OCI-LY7 (cell line): Measurements from ENCODE around the gene FABP6. TPM values are rescaled to one million over a fixed set of nuclear protein-coding genes. Genes with fewer than 3 reads are reported as not detected.

Experiments
- BruUV-seq: library from RNA; stranded (reverse); fragments of 400-500 nt; replicated peaks from 2 replicates; lab custom pipeline; 2021; lab: Mats Ljungman, UMichigan
- CTCF ChIA-PET: fragments of 300-600 bp; sonication (Branson Sonifier 250); formaldehyde crosslinking; loops from one replicate; lab custom pipeline; 2022; ENCODE audit warnings: antibody characterized with exemption; ENCODE audit not compliant: unreplicated experiment; lab: Charles Lee
- POLR2A ChIA-PET: fragments of 300-600 bp; sonication (Branson Sonifier 250); formaldehyde crosslinking; loops from one replicate; lab custom pipeline; 2022; ENCODE audit warnings: antibody characterized with exemption; lab: Charles Lee
- DNase-seq: peaks from one replicate; pipeline ENCODE4 v3.0.0-alpha.2; 2015; ENCODE audit warnings: low spot score
- H2AFZ ChIP-seq: fragments of 200-600 bp; sonication (generic), shearing (Covaris generic); 2 replicates; pipeline ENCODE4 v1.6.1; 2014; ENCODE audit warnings: mild to moderate bottlenecking, antibody characterized with exemption, low read length, moderate library complexity
- H3K27ac ChIP-seq: fragments of 200-600 bp; sonication (generic); 2 replicates; pipeline ENCODE4 v1.5.1; 2014; ENCODE audit warnings: mixed run types, low read depth, mild to moderate bottlenecking, moderate library complexity, low read length, inconsistent platforms; ENCODE audit not compliant: poor library complexity, severe bottlenecking
- H3K36me3 ChIP-seq: fragments of 200-600 bp; sonication (generic); 2 replicates; pipeline ENCODE4 v1.6.1; 2014; ENCODE audit warnings: mild to moderate bottlenecking, antibody characterized with exemption, low read length, moderate library complexity, mixed read lengths; ENCODE audit not compliant: insufficient read depth
- H3K4me1 ChIP-seq: fragments of 200-600 bp; sonication (generic); 2 replicates; pipeline ENCODE4 v1.5.1; 2014; ENCODE audit warnings: mild to moderate bottlenecking, low read length; ENCODE audit not compliant: insufficient read depth, poor library complexity, severe bottlenecking
- H3K4me2 ChIP-seq: fragments of 200-600 bp; sonication (generic); 2 replicates; pipeline ENCODE4 v1.6.1; 2014; ENCODE audit warnings: mild to moderate bottlenecking, low read length
- H3K4me3 ChIP-seq: fragments of 200-600 bp; sonication (generic); 2 replicates; pipeline ENCODE4 v1.5.1; 2014; ENCODE audit warnings: mild to moderate bottlenecking, low read depth, low read length; ENCODE audit not compliant: poor library complexity, severe bottlenecking
- H3K79me2 ChIP-seq: fragments of 200-600 bp; sonication (generic); 2 replicates; pipeline ENCODE4 v1.6.1; 2016; ENCODE audit warnings: low read depth, mild to moderate bottlenecking, low read length, moderate library complexity, mixed read lengths; ENCODE audit not compliant: insufficient read depth
- H3K9me2 ChIP-seq: fragments of 200-600 bp; sonication (generic); 2 replicates; pipeline ENCODE4 v1.6.1; 2016; ENCODE audit warnings: mild to moderate bottlenecking, low read length, mixed read lengths; ENCODE audit not compliant: insufficient read depth
- H3K9me3 ChIP-seq: fragments of 200-600 bp; sonication (generic); 2 replicates; pipeline ENCODE4 v1.6.1; 2014; ENCODE audit warnings: mild to moderate bottlenecking, mixed run types, low read length, mixed read lengths
- H4K20me1 ChIP-seq: fragments of 200-600 bp; sonication (generic); 2 replicates; pipeline ENCODE4 v1.6.1; 2014; ENCODE audit warnings: mild to moderate bottlenecking, antibody characterized with exemption, low read length, moderate library complexity, mixed read lengths; ENCODE audit not compliant: insufficient read depth
- EZH2phosphoT487 ChIP-seq: fragments of 200-600 bp; sonication (generic); IDR thresholded peaks from 2 replicates; pipeline ENCODE4 v1.6.1; 2018; ENCODE audit warnings: low read depth, borderline replicate concordance, mild to moderate bottlenecking, mixed run types, antibody characterized with exemption, low read length, moderate library complexity, mixed read lengths
- intact Hi-C: fragments of 100-400 bp; cut with micrococcal nuclease; formaldehyde crosslinking; loops from one replicate; pipeline ENCODE4 v1.10.0; 2022; ENCODE audit not compliant: unreplicated experiment
- total RNA-seq, 2 experiments: library from RNA; depleted of rRNA in 1 of 2; stranded (reverse); fragments of >200 nt in 1 of 2; shearing (Covaris generic) in 1 of 2; gene quantifications; 2 replicates each; pipeline ENCODE4 v1.2.3, GENCODE V29; 2014 to 2022
- TF ChIP-seq, protein P1 (sequence below): fragments of 200-600 bp; sonication (generic); conservative IDR thresholded peaks from 2 replicates; pipeline ENCODE4 v1.5.1; 2014; ENCODE audit warnings: mild to moderate bottlenecking, antibody characterized with exemption, low read length, moderate library complexity, mixed read lengths

FABP6 gene
- total RNA-seq, 2 experiments from 2014 or later: 0.69 TPM; not detected in 1

GRCh38 chr5:160253441-160253840 lies 24.1 kb downstream of the FABP6 start:
- Histone ChIP-seq H3K79me2 (no peaks in the 10 kb centered on the region), H3K9me3 (no peaks in the 10 kb centered on the region), H3K9me2 (no peaks in the 10 kb centered on the region), H3K4me1 (no peaks in the 10 kb centered on the region), H3K4me3 (no peak overlapping the region), H2AFZ (no peak overlapping the region), H3K36me3 (no peaks in the 10 kb centered on the region), H4K20me1 (no peaks in the 10 kb centered on the region), H3K4me2 (no peak overlapping the region), H3K27ac (no peak overlapping the region)
- no TSS peak for BruUV-seq
- TF ChIP-seq, protein P1, sequence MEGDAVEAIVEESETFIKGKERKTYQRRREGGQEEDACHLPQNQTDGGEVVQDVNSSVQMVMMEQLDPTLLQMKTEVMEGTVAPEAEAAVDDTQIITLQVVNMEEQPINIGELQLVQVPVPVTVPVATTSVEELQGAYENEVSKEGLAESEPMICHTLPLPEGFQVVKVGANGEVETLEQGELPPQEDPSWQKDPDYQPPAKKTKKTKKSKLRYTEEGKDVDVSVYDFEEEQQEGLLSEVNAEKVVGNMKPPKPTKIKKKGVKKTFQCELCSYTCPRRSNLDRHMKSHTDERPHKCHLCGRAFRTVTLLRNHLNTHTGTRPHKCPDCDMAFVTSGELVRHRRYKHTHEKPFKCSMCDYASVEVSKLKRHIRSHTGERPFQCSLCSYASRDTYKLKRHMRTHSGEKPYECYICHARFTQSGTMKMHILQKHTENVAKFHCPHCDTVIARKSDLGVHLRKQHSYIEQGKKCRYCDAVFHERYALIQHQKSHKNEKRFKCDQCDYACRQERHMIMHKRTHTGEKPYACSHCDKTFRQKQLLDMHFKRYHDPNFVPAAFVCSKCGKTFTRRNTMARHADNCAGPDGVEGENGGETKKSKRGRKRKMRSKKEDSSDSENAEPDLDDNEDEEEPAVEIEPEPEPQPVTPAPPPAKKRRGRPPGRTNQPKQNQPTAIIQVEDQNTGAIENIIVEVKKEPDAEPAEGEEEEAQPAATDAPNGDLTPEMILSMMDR: no peak
- no peak for TF ChIP-seq EZH2phosphoT487
- CTCF ChIA-PET: no interaction called here
- POLR2A ChIA-PET: interaction anchor here (0.6 kb wide), 3 partner anchors 37 to 1048 kb away, joined by 3 to 5 read pairs (median 4); no protein-coding TSS in a partner anchor
- intact Hi-C loops: no loop called here
- no peak for DNase-seq

DNA sequence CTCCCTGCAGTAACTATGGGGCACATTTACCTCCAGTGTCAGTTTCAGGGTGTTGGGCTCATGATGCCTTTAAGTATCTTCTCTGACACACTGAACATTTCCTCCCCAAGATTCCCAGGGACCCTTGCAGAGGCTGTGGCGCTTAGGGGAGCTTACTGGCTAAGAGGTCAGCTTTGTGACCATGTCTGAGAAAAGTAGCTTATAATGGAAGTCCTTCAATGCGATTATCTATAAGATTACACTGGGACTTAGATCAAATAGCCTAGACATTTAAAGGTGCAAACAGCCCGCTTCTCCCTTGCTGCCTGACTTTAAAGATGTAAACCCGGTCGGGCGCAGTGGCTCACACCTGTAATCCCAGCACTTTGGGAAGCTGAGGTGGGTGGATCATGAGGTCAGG lies 25.4 kb downstream of the FABP6 start:
- Histone ChIP-seq H3K27ac (no peak overlapping the region), H3K79me2 (no peaks in the 10 kb centered on the region), H3K9me2 (no peaks in the 10 kb centered on the region), H3K36me3 (no peaks in the 10 kb centered on the region), H2AFZ (no peak overlapping the region), H3K4me2 (no peak overlapping the region), H3K4me1 (no peaks in the 10 kb centered on the region), H4K20me1 (no peaks in the 10 kb centered on the region), H3K4me3 (no peak overlapping the region), H3K9me3 (no peaks in the 10 kb centered on the region)
- no TSS peak for BruUV-seq
- ChIA-PET POLR2A (no interaction called here), CTCF (no interaction called here)
- TF ChIP-seq, protein P1: no peak
- TF ChIP-seq EZH2phosphoT487: no peak
- intact Hi-C loops: no loop called here
- no peak for DNase-seq

- DNase-seq: no peak
- intact Hi-C loops: no loop called here
- Histone ChIP-seq H3K4me2 (no peak overlapping the region), H4K20me1 (no peaks in the 10 kb centered on the region), H3K36me3 (no peaks in the 10 kb centered on the region), H2AFZ (no peak overlapping the region), H3K27ac (no peak overlapping the region), H3K79me2 (no peaks in the 10 kb centered on the region), H3K9me2 (no peaks in the 10 kb centered on the region), H3K4me3 (no peak overlapping the region), H3K4me1 (peaks cover 16% of the 10 kb centered on the region), H3K9me3 (no peaks in the 10 kb centered on the region)
- POLR2A ChIA-PET: no interaction called here
- no TSS peak for BruUV-seq
- TF ChIP-seq EZH2phosphoT487: no peak
- TF ChIP-seq, protein P1: no peak
- CTCF ChIA-PET: no interaction called here
These were observed 30.0 kb downstream of the FABP6 start for GRCh38 chr5:160259341-160259740.
